Astrocyte (in vitro differentiated cells and primary cell): ENCODE results near the gene DAD1. TPM values are rescaled to one million over a fixed set of nuclear protein-coding genes. Genes with fewer than 3 reads are reported as not detected.

Experiments used
- DNase-seq: peaks from one replicate; pipeline ENCODE4 v3.0.0-alpha.2; 2010; ENCODE audit warnings: low read depth
- FAIRE-seq: peaks from 2 replicates; lab custom pipeline; 2011; peaks lifted over from hg19 to GRCh38; lab: Jason Lieb, UNC
- H2AFZ ChIP-seq: 2 replicates; pipeline ENCODE4 v1.6.0; 2012; ENCODE audit warnings: low read depth, low read length, inconsistent platforms
- H3K27ac ChIP-seq: 2 replicates; pipeline ENCODE4 v1.5.1; 2011; ENCODE audit warnings: low read depth, low read length, inconsistent platforms
- H3K27me3 ChIP-seq: 2 replicates; pipeline ENCODE4 v1.6.0; 2011; ENCODE audit warnings: low read length, inconsistent platforms; ENCODE audit not compliant: insufficient read depth
- H3K36me3 ChIP-seq: 2 replicates; pipeline ENCODE4 v1.5.1; 2011; ENCODE audit warnings: low read length, inconsistent platforms; ENCODE audit not compliant: insufficient read depth
- H3K4me1 ChIP-seq: 2 replicates; pipeline ENCODE4 v1.5.1; 2011; ENCODE audit warnings: low read length, inconsistent platforms; ENCODE audit not compliant: insufficient read depth
- H3K4me2 ChIP-seq: 2 replicates; pipeline ENCODE4 v1.6.0; 2012; ENCODE audit warnings: low read length, inconsistent platforms
- H3K4me3 ChIP-seq: 2 replicates; pipeline ENCODE4 v1.5.1; 2011; ENCODE audit warnings: low read depth, mild to moderate bottlenecking, low read length, inconsistent platforms; ENCODE audit not compliant: insufficient read depth
- H3K79me2 ChIP-seq: 2 replicates; pipeline ENCODE4 v1.6.0; 2012; ENCODE audit warnings: mild to moderate bottlenecking, low read length, inconsistent platforms; ENCODE audit not compliant: insufficient read depth
- H3K9ac ChIP-seq: 2 replicates; pipeline ENCODE4 v1.6.0; 2012; ENCODE audit warnings: mild to moderate bottlenecking, low read length, inconsistent platforms
- H3K9me3 ChIP-seq: 2 replicates; pipeline ENCODE4 v1.5.1; 2012; ENCODE audit warnings: low read depth, mild to moderate bottlenecking, low read length, inconsistent platforms; ENCODE audit not compliant: insufficient read depth
- H4K20me1 ChIP-seq: 2 replicates; pipeline ENCODE4 v1.6.0; 2012; ENCODE audit warnings: low read length, inconsistent platforms; ENCODE audit not compliant: insufficient read depth
- H3K27ac Mint-ChIP-seq: one replicate; pipeline ENCODE4 v1.8.0; 2021; ENCODE audit warnings: mild to moderate bottlenecking, mixed read lengths; ENCODE audit not compliant: unreplicated experiment
- H3K27me3 Mint-ChIP-seq: one replicate; pipeline ENCODE4 v1.8.0; 2021; ENCODE audit warnings: low read depth, mixed read lengths; ENCODE audit not compliant: unreplicated experiment
- H3K36me3 Mint-ChIP-seq: one replicate; pipeline ENCODE4 v1.8.0; 2021; ENCODE audit warnings: low read depth, mixed read lengths; ENCODE audit not compliant: unreplicated experiment
- H3K4me1 Mint-ChIP-seq: one replicate; pipeline ENCODE4 v1.8.0; 2021; ENCODE audit warnings: low read depth, mixed read lengths; ENCODE audit not compliant: unreplicated experiment
- H3K4me3 Mint-ChIP-seq: one replicate; pipeline ENCODE4 v1.8.0; 2021; ENCODE audit warnings: mild to moderate bottlenecking, moderate library complexity, mixed read lengths; ENCODE audit not compliant: unreplicated experiment
- H3K9me3 Mint-ChIP-seq: one replicate; pipeline ENCODE4 v1.8.0; 2021; ENCODE audit warnings: mild to moderate bottlenecking, mixed read lengths; ENCODE audit not compliant: unreplicated experiment
- EZH2 ChIP-seq: IDR thresholded peaks from 2 replicates; pipeline ENCODE4 v1.6.1; 2012; ENCODE audit warnings: mild to moderate bottlenecking, low read length, inconsistent platforms; ENCODE audit not compliant: insufficient read depth
- total RNA-seq: library from RNA; stranded (reverse); gene quantifications from 2 replicates; pipeline ENCODE4 v1.2.1, GENCODE V29; 2021
- TF ChIP-seq, protein P1 (sequence below): IDR thresholded peaks from 2 replicates; pipeline ENCODE4 v1.5.1; 2011; ENCODE audit warnings: low read depth, mild to moderate bottlenecking, inconsistent platforms, low read length, moderate library complexity; ENCODE audit not compliant: insufficient read depth

Gene DAD1
- total RNA-seq, 1 donor from 2014 or later = 302 TPM

DNA sequence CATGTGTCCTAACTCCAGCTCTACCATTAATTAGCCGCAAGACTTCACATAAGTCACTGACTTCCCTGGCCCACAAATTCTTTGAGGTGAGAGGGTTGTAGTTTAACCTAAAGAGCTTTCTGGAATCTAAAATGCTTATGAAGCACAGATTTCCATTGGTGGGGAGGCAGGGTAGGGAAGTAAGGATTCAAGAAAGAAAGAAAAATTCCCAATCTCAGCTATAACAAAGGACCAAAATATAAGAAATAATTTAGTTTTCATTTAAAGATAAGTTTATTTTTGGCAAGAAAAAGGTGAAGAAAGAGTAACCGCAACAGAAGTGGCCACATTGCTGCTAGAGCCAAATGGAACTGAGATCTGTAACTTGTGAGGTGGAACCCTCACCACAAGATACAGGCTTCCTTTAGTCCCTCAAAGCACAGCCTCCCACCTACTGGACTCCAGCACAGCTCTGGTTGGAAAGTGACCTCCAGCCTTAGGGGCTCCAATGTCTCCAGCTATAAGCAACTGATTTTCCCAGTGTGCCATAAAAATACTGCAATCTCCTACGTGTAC is 23.6 kb downstream of the DAD1 start:
- DNase-seq (no peak), FAIRE-seq (no peak)
- H3K27ac Mint-ChIP-seq = peak overlapping the region; percentile 9
- H3K9ac ChIP-seq = no peak overlapping the region
- peaks cover 54% of the 10 kb centered on the region for H3K79me2 ChIP-seq
- H3K4me1 ChIP-seq = peaks cover 10% of the 10 kb centered on the region
- H3K4me3 ChIP-seq = no peak overlapping the region
- no peak overlapping the region for H3K4me2 ChIP-seq
- H3K27me3 ChIP-seq = no peaks in the 10 kb centered on the region
- H3K27me3 Mint-ChIP-seq = no peaks in the 10 kb centered on the region
- H2AFZ ChIP-seq = no peak overlapping the region
- no peak overlapping the region for H3K27ac ChIP-seq
- H3K9me3 ChIP-seq = no peaks in the 10 kb centered on the region
- H3K36me3 ChIP-seq = peaks cover 29% of the 10 kb centered on the region
- no peak overlapping the region for H3K4me3 Mint-ChIP-seq
- H3K4me1 Mint-ChIP-seq = peaks cover 57% of the 10 kb centered on the region
- TF ChIP-seq, protein P1, sequence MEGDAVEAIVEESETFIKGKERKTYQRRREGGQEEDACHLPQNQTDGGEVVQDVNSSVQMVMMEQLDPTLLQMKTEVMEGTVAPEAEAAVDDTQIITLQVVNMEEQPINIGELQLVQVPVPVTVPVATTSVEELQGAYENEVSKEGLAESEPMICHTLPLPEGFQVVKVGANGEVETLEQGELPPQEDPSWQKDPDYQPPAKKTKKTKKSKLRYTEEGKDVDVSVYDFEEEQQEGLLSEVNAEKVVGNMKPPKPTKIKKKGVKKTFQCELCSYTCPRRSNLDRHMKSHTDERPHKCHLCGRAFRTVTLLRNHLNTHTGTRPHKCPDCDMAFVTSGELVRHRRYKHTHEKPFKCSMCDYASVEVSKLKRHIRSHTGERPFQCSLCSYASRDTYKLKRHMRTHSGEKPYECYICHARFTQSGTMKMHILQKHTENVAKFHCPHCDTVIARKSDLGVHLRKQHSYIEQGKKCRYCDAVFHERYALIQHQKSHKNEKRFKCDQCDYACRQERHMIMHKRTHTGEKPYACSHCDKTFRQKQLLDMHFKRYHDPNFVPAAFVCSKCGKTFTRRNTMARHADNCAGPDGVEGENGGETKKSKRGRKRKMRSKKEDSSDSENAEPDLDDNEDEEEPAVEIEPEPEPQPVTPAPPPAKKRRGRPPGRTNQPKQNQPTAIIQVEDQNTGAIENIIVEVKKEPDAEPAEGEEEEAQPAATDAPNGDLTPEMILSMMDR = no peak
- no peak for TF ChIP-seq EZH2
- peaks cover 7% of the 10 kb centered on the region for H3K36me3 Mint-ChIP-seq
- peaks cover 47% of the 10 kb centered on the region for H4K20me1 ChIP-seq
- no peaks in the 10 kb centered on the region for H3K9me3 Mint-ChIP-seq

DNA sequence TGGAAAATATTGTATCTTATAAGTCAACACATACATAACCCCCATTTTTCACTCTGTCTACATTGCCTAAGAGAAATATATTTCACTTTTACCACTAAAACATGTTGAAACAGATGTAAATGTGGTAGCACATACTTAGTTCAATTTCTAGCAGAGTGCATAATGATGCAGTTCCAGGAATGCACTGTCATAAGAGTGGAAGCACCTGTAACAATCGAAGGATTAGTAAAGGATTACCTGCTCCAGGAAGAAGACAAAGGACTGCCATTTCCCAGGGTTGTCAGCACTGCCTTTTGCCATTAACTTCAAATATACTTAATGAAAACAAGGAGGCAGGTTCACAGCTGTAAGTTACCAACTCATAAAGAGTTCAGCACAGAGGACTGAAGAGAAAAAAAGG is 24.6 kb downstream of the DAD1 start:
- Histone ChIP-seq H3K27me3 (no peaks in the 10 kb centered on the region), H3K79me2 (peaks cover 46% of the 10 kb centered on the region), H3K36me3 (peaks cover 29% of the 10 kb centered on the region), H3K4me1 (peaks cover 6% of the 10 kb centered on the region), H3K9me3 (no peaks in the 10 kb centered on the region), H3K27ac (no peak overlapping the region), H2AFZ (no peak overlapping the region), H4K20me1 (peaks cover 41% of the 10 kb centered on the region), H3K4me2 (no peak overlapping the region), H3K4me3 (no peak overlapping the region), H3K9ac (no peak overlapping the region)
- no peak overlapping the region for H3K27ac Mint-ChIP-seq
- no peak for TF ChIP-seq EZH2
- TF ChIP-seq, protein P1 = no peak
- DNase-seq = no peak
- FAIRE-seq = no peak
- peaks cover 7% of the 10 kb centered on the region for H3K36me3 Mint-ChIP-seq
- peaks cover 52% of the 10 kb centered on the region for H3K4me1 Mint-ChIP-seq
- H3K4me3 Mint-ChIP-seq = no peak overlapping the region
- no peaks in the 10 kb centered on the region for H3K27me3 Mint-ChIP-seq
- H3K9me3 Mint-ChIP-seq = no peaks in the 10 kb centered on the region

- FAIRE-seq (no peak), DNase-seq (no peak)
- Mint-ChIP-seq H3K27ac (no peak overlapping the region), H3K27me3 (no peaks in the 10 kb centered on the region), H3K4me3 (no peak overlapping the region), H3K36me3 (peaks cover 10% of the 10 kb centered on the region), H3K9me3 (no peaks in the 10 kb centered on the region), H3K4me1 (peaks cover 48% of the 10 kb centered on the region)
- no peak overlapping the region for H3K27ac ChIP-seq
- H3K9ac ChIP-seq = no peak overlapping the region
- H3K4me1 ChIP-seq = peaks cover 6% of the 10 kb centered on the region
- H3K27me3 ChIP-seq = no peaks in the 10 kb centered on the region
- H3K4me3 ChIP-seq = no peak overlapping the region
- peaks cover 29% of the 10 kb centered on the region for H3K36me3 ChIP-seq
- no peak overlapping the region for H2AFZ ChIP-seq
- no peaks in the 10 kb centered on the region for H3K9me3 ChIP-seq
- TF ChIP-seq, protein P1 = no peak
- TF ChIP-seq EZH2 = no peak
- H3K4me2 ChIP-seq = no peak overlapping the region
- H4K20me1 ChIP-seq = peaks cover 37% of the 10 kb centered on the region
- H3K79me2 ChIP-seq = peaks cover 41% of the 10 kb centered on the region
Measured at GRCh38 chr14:22563987-22564386, 25.0 kb downstream of the DAD1 start.
